OCI-LY7 (cell line): ENCODE data around the gene XRCC4. TPM values are rescaled to one million over a fixed set of nuclear protein-coding genes. Genes with fewer than 3 reads are reported as not detected.

ENCODE experiments used
- BruUV-seq: library from RNA; stranded (reverse); fragments of 400-500 nt; replicated peaks from 2 replicates; lab custom pipeline; 2021; lab: Mats Ljungman, UMichigan
- CTCF ChIA-PET: fragments of 300-600 bp; sonication (Branson Sonifier 250); formaldehyde crosslinking; loops from one replicate; lab custom pipeline; 2022; ENCODE audit warnings: antibody characterized with exemption; ENCODE audit not compliant: unreplicated experiment; lab: Charles Lee
- POLR2A ChIA-PET: fragments of 300-600 bp; sonication (Branson Sonifier 250); formaldehyde crosslinking; loops from one replicate; lab custom pipeline; 2022; ENCODE audit warnings: antibody characterized with exemption; lab: Charles Lee
- DNase-seq: peaks from one replicate; pipeline ENCODE4 v3.0.0-alpha.2; 2015; ENCODE audit warnings: low spot score
- H2AFZ ChIP-seq: fragments of 200-600 bp; sonication (generic), shearing (Covaris generic); 2 replicates; pipeline ENCODE4 v1.6.1; 2014; ENCODE audit warnings: mild to moderate bottlenecking, antibody characterized with exemption, low read length, moderate library complexity
- H3K27ac ChIP-seq: fragments of 200-600 bp; sonication (generic); 2 replicates; pipeline ENCODE4 v1.5.1; 2014; ENCODE audit warnings: mixed run types, low read depth, mild to moderate bottlenecking, moderate library complexity, low read length, inconsistent platforms; ENCODE audit not compliant: poor library complexity, severe bottlenecking
- H3K36me3 ChIP-seq: fragments of 200-600 bp; sonication (generic); 2 replicates; pipeline ENCODE4 v1.6.1; 2014; ENCODE audit warnings: mild to moderate bottlenecking, antibody characterized with exemption, low read length, moderate library complexity, mixed read lengths; ENCODE audit not compliant: insufficient read depth
- H3K4me1 ChIP-seq: fragments of 200-600 bp; sonication (generic); 2 replicates; pipeline ENCODE4 v1.5.1; 2014; ENCODE audit warnings: mild to moderate bottlenecking, low read length; ENCODE audit not compliant: insufficient read depth, poor library complexity, severe bottlenecking
- H3K4me2 ChIP-seq: fragments of 200-600 bp; sonication (generic); 2 replicates; pipeline ENCODE4 v1.6.1; 2014; ENCODE audit warnings: mild to moderate bottlenecking, low read length
- H3K4me3 ChIP-seq: fragments of 200-600 bp; sonication (generic); 2 replicates; pipeline ENCODE4 v1.5.1; 2014; ENCODE audit warnings: mild to moderate bottlenecking, low read depth, low read length; ENCODE audit not compliant: poor library complexity, severe bottlenecking
- H3K79me2 ChIP-seq: fragments of 200-600 bp; sonication (generic); 2 replicates; pipeline ENCODE4 v1.6.1; 2016; ENCODE audit warnings: low read depth, mild to moderate bottlenecking, low read length, moderate library complexity, mixed read lengths; ENCODE audit not compliant: insufficient read depth
- H3K9me2 ChIP-seq: fragments of 200-600 bp; sonication (generic); 2 replicates; pipeline ENCODE4 v1.6.1; 2016; ENCODE audit warnings: mild to moderate bottlenecking, low read length, mixed read lengths; ENCODE audit not compliant: insufficient read depth
- H3K9me3 ChIP-seq: fragments of 200-600 bp; sonication (generic); 2 replicates; pipeline ENCODE4 v1.6.1; 2014; ENCODE audit warnings: mild to moderate bottlenecking, mixed run types, low read length, mixed read lengths
- H4K20me1 ChIP-seq: fragments of 200-600 bp; sonication (generic); 2 replicates; pipeline ENCODE4 v1.6.1; 2014; ENCODE audit warnings: mild to moderate bottlenecking, antibody characterized with exemption, low read length, moderate library complexity, mixed read lengths; ENCODE audit not compliant: insufficient read depth
- EZH2phosphoT487 ChIP-seq: fragments of 200-600 bp; sonication (generic); IDR thresholded peaks from 2 replicates; pipeline ENCODE4 v1.6.1; 2018; ENCODE audit warnings: low read depth, borderline replicate concordance, mild to moderate bottlenecking, mixed run types, antibody characterized with exemption, low read length, moderate library complexity, mixed read lengths
- intact Hi-C: fragments of 100-400 bp; cut with micrococcal nuclease; formaldehyde crosslinking; loops from one replicate; pipeline ENCODE4 v1.10.0; 2022; ENCODE audit not compliant: unreplicated experiment
- total RNA-seq, 2 experiments: library from RNA; depleted of rRNA in 1 of 2; stranded (reverse); fragments of >200 nt in 1 of 2; shearing (Covaris generic) in 1 of 2; gene quantifications; 2 replicates each; pipeline ENCODE4 v1.2.3, GENCODE V29; 2014 to 2022
- TF ChIP-seq, protein P1 (sequence below): fragments of 200-600 bp; sonication (generic); conservative IDR thresholded peaks from 2 replicates; pipeline ENCODE4 v1.5.1; 2014; ENCODE audit warnings: mild to moderate bottlenecking, antibody characterized with exemption, low read length, moderate library complexity, mixed read lengths

Gene XRCC4
- total RNA-seq, 2 experiments from 2014 or later, result 14.5 to 23.3 TPM

DNA sequence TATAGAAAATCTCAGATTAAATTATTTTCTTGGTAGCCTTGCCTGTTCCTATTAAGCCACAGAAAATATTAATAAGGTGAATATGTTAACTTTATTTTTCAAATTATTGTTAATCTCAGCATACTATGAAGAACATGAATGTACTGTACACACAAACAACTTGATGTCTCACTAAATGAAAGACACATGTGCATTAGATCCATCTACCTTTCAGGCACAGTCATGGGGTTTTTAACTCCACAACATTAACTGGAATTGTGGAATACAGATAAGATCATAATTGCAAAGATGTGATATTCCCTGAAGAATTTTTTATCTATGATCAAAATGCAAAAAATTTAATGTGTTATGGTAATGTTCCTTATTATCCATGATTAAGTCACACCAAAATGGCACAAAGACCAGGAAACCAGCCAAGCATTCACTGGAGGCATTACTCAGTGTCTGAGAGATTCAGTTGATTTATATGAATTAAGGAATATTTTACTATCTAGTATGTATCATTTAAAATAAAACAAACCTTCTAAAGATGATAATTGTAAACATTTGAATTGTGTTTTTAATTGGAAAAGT lies 244.2 kb downstream of the XRCC4 start:
- Histone ChIP-seq H3K4me2 (no peak overlapping the region), H4K20me1 (no peaks in the 10 kb centered on the region), H2AFZ (no peak overlapping the region), H3K4me3 (no peak overlapping the region), H3K9me3 (no peaks in the 10 kb centered on the region), H3K27ac (no peak overlapping the region), H3K4me1 (no peaks in the 10 kb centered on the region), H3K79me2 (no peaks in the 10 kb centered on the region), H3K36me3 (no peaks in the 10 kb centered on the region), H3K9me2 (no peaks in the 10 kb centered on the region)
- intact Hi-C loops, result no loop called here
- no TSS peak for BruUV-seq
- no peak for TF ChIP-seq EZH2phosphoT487
- TF ChIP-seq, protein P1, sequence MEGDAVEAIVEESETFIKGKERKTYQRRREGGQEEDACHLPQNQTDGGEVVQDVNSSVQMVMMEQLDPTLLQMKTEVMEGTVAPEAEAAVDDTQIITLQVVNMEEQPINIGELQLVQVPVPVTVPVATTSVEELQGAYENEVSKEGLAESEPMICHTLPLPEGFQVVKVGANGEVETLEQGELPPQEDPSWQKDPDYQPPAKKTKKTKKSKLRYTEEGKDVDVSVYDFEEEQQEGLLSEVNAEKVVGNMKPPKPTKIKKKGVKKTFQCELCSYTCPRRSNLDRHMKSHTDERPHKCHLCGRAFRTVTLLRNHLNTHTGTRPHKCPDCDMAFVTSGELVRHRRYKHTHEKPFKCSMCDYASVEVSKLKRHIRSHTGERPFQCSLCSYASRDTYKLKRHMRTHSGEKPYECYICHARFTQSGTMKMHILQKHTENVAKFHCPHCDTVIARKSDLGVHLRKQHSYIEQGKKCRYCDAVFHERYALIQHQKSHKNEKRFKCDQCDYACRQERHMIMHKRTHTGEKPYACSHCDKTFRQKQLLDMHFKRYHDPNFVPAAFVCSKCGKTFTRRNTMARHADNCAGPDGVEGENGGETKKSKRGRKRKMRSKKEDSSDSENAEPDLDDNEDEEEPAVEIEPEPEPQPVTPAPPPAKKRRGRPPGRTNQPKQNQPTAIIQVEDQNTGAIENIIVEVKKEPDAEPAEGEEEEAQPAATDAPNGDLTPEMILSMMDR, result no peak
- CTCF ChIA-PET, result no interaction called here
- POLR2A ChIA-PET, result no interaction called here
- DNase-seq, result no peak

DNA sequence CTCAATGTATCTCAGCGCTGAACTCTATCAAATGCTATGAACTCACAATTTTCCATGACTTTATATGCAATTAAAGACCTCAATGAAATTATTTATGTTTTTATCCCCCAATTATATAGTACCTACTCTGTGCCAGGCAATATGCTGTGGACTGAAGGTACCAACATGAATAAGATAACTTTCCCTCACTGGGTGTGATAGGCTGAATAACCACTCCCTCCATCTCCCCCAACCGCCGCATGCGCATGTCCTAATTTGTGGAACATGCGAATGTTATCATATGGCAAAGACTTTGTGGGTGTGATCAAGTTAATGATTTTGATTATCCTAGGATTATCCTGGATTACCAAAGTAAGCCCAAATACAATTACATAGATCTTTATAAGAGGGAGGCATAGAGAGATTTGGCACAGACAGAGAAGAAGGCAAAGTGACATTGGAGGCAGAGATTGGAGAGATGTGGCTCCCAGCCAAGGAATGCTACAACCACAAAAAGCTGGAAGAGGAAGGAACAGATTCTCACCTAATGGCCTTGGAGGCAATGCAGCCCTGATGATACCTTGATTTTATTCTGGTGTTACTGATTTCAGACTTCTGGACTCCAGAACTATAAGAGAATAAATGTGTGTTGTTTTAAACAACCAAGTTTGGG lies 245.1 kb downstream of the XRCC4 start:
- ChIA-PET CTCF (no interaction called here), POLR2A (no interaction called here)
- Histone ChIP-seq H4K20me1 (no peaks in the 10 kb centered on the region), H3K36me3 (no peaks in the 10 kb centered on the region), H3K9me2 (no peaks in the 10 kb centered on the region), H3K4me2 (no peak overlapping the region), H3K4me3 (no peak overlapping the region), H3K4me1 (no peaks in the 10 kb centered on the region), H3K9me3 (no peaks in the 10 kb centered on the region), H3K27ac (no peak overlapping the region), H2AFZ (no peak overlapping the region), H3K79me2 (no peaks in the 10 kb centered on the region)
- no peak for TF ChIP-seq EZH2phosphoT487
- TF ChIP-seq, protein P1, result no peak
- intact Hi-C loops, result no loop called here
- no TSS peak for BruUV-seq
- no peak for DNase-seq

DNA sequence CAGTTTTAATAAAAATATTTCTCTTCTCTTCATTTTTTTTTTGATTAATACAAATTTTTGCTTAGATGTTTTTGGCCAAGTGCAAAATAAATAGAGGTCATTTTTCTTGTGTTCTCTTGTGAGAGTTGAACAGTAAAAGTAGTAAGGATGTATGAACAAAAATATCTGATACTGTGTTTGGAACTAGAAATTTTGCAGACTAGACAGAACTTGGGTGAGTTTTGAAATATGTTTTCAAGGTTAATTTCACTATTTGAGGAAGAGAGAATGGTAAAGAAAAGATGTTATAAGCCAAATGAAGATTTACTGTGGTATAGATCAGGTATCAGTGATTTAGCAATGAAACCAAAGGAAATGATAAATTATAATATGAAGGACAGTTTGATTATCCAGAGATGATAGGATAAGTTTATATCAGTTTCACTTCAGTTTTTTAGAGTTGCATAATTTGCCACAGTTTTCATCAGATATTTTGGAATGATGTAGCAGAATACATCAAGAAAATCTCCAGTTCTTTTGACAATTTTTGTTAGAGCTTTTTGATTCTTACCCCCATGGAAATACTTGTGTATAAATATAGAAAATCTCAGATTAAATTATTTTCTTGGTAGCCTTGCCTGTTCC lies 246.3 kb downstream of the XRCC4 start:
- Histone ChIP-seq H4K20me1 (no peaks in the 10 kb centered on the region), H3K4me2 (no peak overlapping the region), H3K79me2 (no peaks in the 10 kb centered on the region), H3K36me3 (no peaks in the 10 kb centered on the region), H3K4me1 (no peaks in the 10 kb centered on the region), H3K27ac (no peak overlapping the region), H2AFZ (no peak overlapping the region), H3K9me3 (no peaks in the 10 kb centered on the region), H3K4me3 (no peak overlapping the region), H3K9me2 (no peaks in the 10 kb centered on the region)
- ChIA-PET POLR2A (no interaction called here), CTCF (no interaction called here)
- TF ChIP-seq, protein P1, result no peak
- no peak for TF ChIP-seq EZH2phosphoT487
- intact Hi-C loops, result no loop called here
- no peak for DNase-seq
- no TSS peak for BruUV-seq
